ENCODE measurements around the gene MEX3D.

The MEX3D gene

DNA sequence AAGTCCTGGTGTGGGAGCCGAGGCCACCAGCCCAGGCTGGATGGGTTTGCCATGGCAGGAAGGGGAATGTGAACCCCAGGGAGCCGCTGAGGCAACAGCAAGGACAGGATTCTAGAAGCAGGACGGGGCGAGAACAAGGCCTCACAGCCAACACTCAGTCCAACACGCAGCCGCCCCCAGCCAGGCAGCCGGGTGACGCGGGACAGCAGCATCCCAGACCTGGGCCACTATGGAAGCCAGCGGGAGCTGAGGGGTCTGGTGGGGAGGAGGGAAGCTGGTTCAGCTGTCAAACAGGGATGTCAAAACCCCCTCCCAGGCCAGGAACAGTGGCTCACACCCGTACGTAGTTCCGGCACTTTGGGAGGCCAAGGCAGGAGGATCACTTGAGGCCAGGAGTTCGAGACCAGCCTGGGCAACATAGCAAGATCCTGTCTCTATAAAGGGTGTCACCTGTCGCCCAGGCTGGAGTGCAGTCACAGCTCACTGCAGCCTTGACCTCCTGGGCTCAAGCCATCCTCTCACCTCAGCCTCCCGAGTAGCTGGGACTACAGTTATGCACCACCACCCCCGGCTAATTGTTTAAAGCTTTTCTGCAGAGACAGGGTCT, 6.8 kb downstream of the MEX3D start:
- no peak for DNase-seq (ENCODE audit: low read depth)
- no peak overlapping the region for H3K4me3 ChIP-seq (ENCODE audit: low read depth, low read length)

GRCh38 chr19:1560286-1560882, 7.7 kb downstream of the MEX3D start:
- TF ChIP-seq CTCF (conservative IDR thresholded peaks at IDR 0.05; ENCODE audit: low read depth, low read length) = no peak
- no peak overlapping the region for H3K4me3 ChIP-seq (ENCODE audit: low read depth, low read length)
- DNase-seq (ENCODE audit: low read depth) = no peak

More for the DNA sequence above, 6.8 kb downstream of the MEX3D start:
- no peak for TF ChIP-seq CTCF (conservative IDR thresholded peaks at IDR 0.05; ENCODE audit: low read depth, low read length)

DNA sequence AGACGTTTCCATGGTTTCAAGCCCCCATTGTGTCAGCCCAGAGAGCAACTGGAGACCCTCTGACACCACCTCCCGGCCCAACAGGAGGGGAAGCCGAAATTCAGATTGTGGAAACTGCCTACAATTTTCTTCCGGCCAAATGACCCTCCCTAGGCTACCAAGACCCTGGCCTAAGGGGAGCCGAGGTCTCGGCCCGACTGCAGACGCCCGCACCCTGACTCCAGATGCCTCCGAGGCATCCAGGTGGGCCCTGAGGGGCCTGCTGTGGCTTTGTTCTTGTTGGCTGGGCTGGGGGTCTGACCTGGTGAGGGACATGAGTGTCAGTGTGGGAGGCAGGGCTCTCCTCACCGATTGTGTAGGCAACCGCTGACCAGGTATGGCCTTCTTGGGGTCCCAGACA, 9.6 kb downstream of the MEX3D start:
- no peak for TF ChIP-seq CTCF (conservative IDR thresholded peaks at IDR 0.05; ENCODE audit: low read depth, low read length)
- DNase-seq (ENCODE audit: low read depth) = no peak
- H3K4me3 ChIP-seq (ENCODE audit: low read depth, low read length) = no peak overlapping the region

GRCh38 chr19:1556390-1557070, 11.6 kb downstream of the MEX3D start:
- H3K4me3 ChIP-seq (ENCODE audit: low read depth, low read length) = no peak overlapping the region
- DNase-seq (ENCODE audit: low read depth) = no peak
- TF ChIP-seq CTCF (conservative IDR thresholded peaks at IDR 0.05; ENCODE audit: low read depth, low read length) = no peak

DNA sequence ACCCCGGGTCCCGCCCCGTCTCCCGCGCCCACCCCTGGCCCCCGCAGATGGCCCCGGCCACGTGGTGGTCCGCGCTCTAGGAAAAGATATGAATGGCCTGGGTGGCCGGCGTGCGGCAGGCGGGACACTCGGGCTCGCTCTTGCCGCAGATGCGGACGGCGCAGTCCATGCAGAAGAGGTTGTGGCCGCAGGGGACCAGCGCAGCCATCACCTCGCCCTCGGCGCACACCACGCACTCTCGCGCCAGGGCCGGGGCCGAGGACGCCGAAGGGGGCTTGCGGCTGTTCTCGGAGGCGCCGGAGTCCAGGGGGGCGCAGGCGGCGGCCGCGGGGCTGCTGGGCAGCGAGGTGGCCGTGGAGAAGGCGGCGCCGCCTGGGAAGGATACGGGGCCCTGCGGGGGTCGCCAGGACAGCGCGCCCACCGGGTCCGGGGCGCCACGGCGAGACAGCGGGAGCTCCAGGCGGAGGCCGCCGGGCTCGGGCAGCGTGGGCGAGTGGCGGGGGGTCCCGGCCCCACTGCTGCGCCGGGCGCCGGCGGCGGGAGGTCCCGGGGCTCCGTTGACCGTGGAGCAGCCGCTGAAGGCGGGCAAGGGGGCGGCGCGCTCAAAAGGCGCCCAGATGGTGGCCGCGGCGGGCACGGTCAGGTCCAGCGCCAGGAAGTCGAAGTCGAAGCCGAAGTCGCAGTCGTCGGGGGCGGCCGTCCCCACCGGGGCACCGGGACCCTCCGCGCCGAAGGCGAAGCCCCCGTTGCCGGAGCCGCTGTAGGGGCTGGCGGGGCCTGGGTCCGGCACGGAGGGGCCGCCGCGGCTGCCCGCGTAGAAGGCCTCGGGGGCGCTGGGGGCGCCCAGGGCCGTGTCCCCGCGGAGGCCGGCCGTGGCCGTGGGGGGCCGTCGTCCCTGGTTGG, 12.4 kb downstream of the MEX3D start:
- DNase-seq (ENCODE audit: low read depth) = no peak
- H3K4me3 ChIP-seq (ENCODE audit: low read depth, low read length) = no peak overlapping the region
- no peak for TF ChIP-seq CTCF (conservative IDR thresholded peaks at IDR 0.05; ENCODE audit: low read depth, low read length)

DNA sequence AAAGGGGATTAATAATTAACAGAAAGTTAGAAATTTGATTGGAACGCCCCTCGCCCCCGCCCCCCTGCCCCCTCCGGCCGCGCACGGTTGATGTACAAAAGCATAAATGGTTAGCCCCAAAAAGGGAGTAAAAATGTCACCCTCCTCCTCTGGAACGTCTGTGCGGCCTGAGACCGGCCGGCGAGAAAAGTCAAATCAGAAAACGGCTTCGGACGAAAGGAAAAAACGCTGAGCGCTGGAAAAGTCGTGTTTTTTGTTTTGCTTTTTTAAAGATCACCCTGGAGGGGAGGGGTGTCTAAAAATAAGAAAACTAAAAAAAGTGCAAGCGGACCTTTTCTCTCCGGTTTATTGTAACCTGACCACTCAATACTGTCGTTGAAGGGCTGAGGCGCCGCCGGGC, 13.2 kb downstream of the MEX3D start:
- DNase-seq (ENCODE audit: low read depth) = no peak
- H3K4me3 ChIP-seq (ENCODE audit: low read depth, low read length) = no peak overlapping the region
- TF ChIP-seq CTCF (conservative IDR thresholded peaks at IDR 0.05; ENCODE audit: low read depth, low read length) = no peak
